Nephron (organoid): ENCODE measurements around the gene APOA5.

Experiments used
- H3K27ac Mint-ChIP-seq, 3 experiments: 2 replicates each; pipeline ENCODE4 v1.8.0; 2020; ENCODE audit warnings: mixed read lengths in 3 of 3, mild to moderate bottlenecking in 2 of 3, moderate library complexity in 1 of 3
- H3K27me3 Mint-ChIP-seq: 2 replicates; pipeline ENCODE4 v1.8.0; 2021; ENCODE audit warnings: low read depth, mild to moderate bottlenecking, moderate library complexity, mixed read lengths
- H3K36me3 Mint-ChIP-seq: 2 replicates; pipeline ENCODE4 v1.8.0; 2020; ENCODE audit warnings: low read depth, mixed read lengths
- H3K4me1 Mint-ChIP-seq: 2 replicates; pipeline ENCODE4 v1.8.0; 2020; ENCODE audit warnings: mixed read lengths
- H3K4me3 Mint-ChIP-seq, 3 experiments: 2 replicates each; pipeline ENCODE4 v1.8.0; 2020; ENCODE audit warnings: mild to moderate bottlenecking in 3 of 3, mixed read lengths in 3 of 3, moderate library complexity in 2 of 3
- H3K9me3 Mint-ChIP-seq: 2 replicates; pipeline ENCODE4 v1.8.0; 2020; ENCODE audit warnings: mixed read lengths
- TF ChIP-seq, protein P1 (sequence below), 3 experiments: fragments of 200-600 bp; sonication (generic); IDR thresholded peaks; one replicate each; pipeline ENCODE4 v1.5.0; 2021; ENCODE audit warnings: antibody characterized with exemption in 3 of 3; ENCODE audit not compliant: unreplicated experiment in 3 of 3

Gene APOA5

DNA sequence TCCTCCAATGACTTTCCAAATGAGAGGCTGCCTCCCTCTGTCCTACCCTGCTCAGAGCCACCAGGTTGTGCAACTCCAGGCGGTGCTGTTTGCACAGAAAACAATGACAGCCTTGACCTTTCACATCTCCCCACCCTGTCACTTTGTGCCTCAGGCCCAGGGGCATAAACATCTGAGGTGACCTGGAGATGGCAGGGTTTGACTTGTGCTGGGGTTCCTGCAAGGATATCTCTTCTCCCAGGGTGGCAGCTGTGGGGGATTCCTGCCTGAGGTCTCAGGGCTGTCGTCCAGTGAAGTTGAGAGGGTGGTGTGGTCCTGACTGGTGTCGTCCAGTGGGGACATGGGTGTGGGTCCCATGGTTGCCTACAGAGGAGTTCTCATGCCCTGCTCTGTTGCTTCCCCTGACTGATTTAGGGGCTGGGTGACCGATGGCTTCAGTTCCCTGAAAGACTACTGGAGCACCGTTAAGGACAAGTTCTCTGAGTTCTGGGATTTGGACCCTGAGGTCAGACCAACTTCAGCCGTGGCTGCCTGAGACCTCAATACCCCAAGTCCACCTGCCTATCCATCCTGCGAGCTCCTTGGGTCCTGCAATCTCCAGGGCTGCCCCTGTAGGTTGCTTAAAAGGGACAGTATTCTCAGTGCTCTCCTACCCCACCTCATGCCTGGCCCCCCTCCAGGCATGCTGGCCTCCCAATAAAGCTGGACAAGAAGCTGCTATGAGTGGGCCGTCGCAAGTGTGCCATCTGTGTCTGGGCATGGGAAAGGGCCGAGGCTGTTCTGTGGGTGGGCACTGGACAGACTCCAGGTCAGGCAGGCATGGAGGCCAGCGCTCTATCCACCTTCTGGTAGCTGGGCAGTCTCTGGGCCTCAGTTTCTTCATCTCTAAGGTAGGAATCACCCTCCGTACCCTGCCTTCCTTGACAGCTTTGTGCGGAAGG lies 40.9 kb upstream of the APOA5 start:
- no peaks in the 10 kb centered on the region for H3K9me3 Mint-ChIP-seq
- peaks cover 11% of the 10 kb centered on the region for H3K27me3 Mint-ChIP-seq
- H3K27ac Mint-ChIP-seq = no peak overlapping the region
- TF ChIP-seq, protein P1, sequence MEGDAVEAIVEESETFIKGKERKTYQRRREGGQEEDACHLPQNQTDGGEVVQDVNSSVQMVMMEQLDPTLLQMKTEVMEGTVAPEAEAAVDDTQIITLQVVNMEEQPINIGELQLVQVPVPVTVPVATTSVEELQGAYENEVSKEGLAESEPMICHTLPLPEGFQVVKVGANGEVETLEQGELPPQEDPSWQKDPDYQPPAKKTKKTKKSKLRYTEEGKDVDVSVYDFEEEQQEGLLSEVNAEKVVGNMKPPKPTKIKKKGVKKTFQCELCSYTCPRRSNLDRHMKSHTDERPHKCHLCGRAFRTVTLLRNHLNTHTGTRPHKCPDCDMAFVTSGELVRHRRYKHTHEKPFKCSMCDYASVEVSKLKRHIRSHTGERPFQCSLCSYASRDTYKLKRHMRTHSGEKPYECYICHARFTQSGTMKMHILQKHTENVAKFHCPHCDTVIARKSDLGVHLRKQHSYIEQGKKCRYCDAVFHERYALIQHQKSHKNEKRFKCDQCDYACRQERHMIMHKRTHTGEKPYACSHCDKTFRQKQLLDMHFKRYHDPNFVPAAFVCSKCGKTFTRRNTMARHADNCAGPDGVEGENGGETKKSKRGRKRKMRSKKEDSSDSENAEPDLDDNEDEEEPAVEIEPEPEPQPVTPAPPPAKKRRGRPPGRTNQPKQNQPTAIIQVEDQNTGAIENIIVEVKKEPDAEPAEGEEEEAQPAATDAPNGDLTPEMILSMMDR (IDR thresholded peaks at IDR 0.05; ENCODE audit: unreplicated experiment in 3 of 3) = no peak
- no peak overlapping the region for H3K4me3 Mint-ChIP-seq
- peaks cover 9% of the 10 kb centered on the region for H3K4me1 Mint-ChIP-seq
- no peaks in the 10 kb centered on the region for H3K36me3 Mint-ChIP-seq

DNA sequence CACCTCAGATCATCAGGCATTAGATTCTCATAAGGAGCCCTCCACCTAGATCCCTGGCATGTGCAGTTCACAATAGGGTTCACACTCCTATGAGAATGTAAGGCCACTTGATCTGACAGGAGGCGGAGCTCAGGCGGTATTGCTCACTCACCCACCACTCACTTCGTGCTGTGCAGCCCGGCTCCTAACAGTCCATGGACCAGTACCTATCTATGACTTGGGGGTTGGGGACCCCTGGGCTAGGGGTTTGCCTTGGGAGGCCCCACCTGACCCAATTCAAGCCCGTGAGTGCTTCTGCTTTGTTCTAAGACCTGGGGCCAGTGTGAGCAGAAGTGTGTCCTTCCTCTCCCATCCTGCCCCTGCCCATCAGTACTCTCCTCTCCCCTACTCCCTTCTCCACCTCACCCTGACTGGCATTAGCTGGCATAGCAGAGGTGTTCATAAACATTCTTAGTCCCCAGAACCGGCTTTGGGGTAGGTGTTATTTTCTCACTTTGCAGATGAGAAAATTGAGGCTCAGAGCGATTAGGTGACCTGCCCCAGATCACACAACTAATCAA lies 40.2 kb upstream of the APOA5 start:
- H3K27ac Mint-ChIP-seq = no peak overlapping the region
- no peak overlapping the region for H3K4me3 Mint-ChIP-seq
- H3K9me3 Mint-ChIP-seq = no peaks in the 10 kb centered on the region
- H3K36me3 Mint-ChIP-seq = no peaks in the 10 kb centered on the region
- TF ChIP-seq, protein P1 (IDR thresholded peaks at IDR 0.05; ENCODE audit: unreplicated experiment in 3 of 3) = no peak
- peaks cover 9% of the 10 kb centered on the region for H3K4me1 Mint-ChIP-seq
- peaks cover 11% of the 10 kb centered on the region for H3K27me3 Mint-ChIP-seq

DNA sequence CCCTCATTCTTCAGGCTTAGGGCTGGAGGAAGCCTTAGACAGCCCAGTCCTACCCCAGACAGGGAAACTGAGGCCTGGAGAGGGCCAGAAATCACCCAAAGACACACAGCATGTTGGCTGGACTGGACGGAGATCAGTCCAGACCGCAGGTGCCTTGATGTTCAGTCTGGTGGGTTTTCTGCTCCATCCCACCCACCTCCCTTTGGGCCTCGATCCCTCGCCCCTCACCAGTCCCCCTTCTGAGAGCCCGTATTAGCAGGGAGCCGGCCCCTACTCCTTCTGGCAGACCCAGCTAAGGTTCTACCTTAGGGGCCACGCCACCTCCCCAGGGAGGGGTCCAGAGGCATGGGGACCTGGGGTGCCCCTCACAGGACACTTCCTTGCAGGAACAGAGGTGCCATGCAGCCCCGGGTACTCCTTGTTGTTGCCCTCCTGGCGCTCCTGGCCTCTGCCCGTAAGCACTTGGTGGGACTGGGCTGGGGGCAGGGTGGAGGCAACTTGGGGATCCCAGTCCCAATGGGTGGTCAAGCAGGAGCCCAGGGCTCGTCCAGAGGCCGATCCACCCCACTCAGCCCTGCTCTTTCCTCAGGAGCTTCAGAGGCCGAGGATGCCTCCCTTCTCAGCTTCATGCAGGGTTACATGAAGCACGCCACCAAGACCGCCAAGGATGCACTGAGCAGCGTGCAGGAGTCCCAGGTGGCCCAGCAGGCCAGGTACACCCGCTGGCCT lies 38.7 kb upstream of the APOA5 start:
- peaks cover 11% of the 10 kb centered on the region for H3K27me3 Mint-ChIP-seq
- H3K4me1 Mint-ChIP-seq = peaks cover 2% of the 10 kb centered on the region
- H3K4me3 Mint-ChIP-seq = no peak overlapping the region
- no peaks in the 10 kb centered on the region for H3K36me3 Mint-ChIP-seq
- H3K9me3 Mint-ChIP-seq = no peaks in the 10 kb centered on the region
- TF ChIP-seq, protein P1 (IDR thresholded peaks at IDR 0.05; ENCODE audit: unreplicated experiment in 3 of 3) = no peak
- no peak overlapping the region for H3K27ac Mint-ChIP-seq

DNA sequence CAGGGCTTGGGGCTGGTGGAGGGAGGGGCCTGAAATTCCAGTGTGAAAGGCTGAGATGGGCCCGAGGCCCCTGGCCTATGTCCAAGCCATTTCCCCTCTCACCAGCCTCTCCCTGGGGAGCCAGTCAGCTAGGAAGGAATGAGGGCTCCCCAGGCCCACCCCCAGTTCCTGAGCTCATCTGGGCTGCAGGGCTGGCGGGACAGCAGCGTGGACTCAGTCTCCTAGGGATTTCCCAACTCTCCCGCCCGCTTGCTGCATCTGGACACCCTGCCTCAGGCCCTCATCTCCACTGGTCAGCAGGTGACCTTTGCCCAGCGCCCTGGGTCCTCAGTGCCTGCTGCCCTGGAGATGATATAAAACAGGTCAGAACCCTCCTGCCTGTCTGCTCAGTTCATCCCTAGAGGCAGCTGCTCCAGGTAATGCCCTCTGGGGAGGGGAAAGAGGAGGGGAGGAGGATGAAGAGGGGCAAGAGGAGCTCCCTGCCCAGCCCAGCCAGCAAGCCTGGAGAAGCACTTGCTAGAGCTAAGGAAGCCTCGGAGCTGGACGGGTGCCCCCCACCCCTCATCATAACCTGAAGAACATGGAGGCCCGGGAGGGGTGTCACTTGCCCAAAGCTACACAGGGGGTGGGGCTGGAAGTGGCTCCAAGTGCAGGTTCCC lies 38.0 kb upstream of the APOA5 start, which contains the start of gene APOC3:
TSS of gene APOC3 (plus strand) at position 383 of the 659 bp plus-strand sequence. CDS start 676 bp downstream, outside the sequence.
- TF ChIP-seq, protein P1 (IDR thresholded peaks at IDR 0.05; ENCODE audit: unreplicated experiment in 3 of 3) = no peak
- no peak within 1 kb of the TSS for H3K4me3 Mint-ChIP-seq
- H3K4me1 Mint-ChIP-seq = no peaks in the 10 kb centered on the region
- no peaks in the 10 kb centered on the region for H3K36me3 Mint-ChIP-seq
- H3K27me3 Mint-ChIP-seq = peaks cover 11% of the 10 kb centered on the region
- peak within 1 kb of the TSS in 1 of 3 experiments; percentile 30 for H3K27ac Mint-ChIP-seq
- no peaks in the 10 kb centered on the region for H3K9me3 Mint-ChIP-seq

DNA sequence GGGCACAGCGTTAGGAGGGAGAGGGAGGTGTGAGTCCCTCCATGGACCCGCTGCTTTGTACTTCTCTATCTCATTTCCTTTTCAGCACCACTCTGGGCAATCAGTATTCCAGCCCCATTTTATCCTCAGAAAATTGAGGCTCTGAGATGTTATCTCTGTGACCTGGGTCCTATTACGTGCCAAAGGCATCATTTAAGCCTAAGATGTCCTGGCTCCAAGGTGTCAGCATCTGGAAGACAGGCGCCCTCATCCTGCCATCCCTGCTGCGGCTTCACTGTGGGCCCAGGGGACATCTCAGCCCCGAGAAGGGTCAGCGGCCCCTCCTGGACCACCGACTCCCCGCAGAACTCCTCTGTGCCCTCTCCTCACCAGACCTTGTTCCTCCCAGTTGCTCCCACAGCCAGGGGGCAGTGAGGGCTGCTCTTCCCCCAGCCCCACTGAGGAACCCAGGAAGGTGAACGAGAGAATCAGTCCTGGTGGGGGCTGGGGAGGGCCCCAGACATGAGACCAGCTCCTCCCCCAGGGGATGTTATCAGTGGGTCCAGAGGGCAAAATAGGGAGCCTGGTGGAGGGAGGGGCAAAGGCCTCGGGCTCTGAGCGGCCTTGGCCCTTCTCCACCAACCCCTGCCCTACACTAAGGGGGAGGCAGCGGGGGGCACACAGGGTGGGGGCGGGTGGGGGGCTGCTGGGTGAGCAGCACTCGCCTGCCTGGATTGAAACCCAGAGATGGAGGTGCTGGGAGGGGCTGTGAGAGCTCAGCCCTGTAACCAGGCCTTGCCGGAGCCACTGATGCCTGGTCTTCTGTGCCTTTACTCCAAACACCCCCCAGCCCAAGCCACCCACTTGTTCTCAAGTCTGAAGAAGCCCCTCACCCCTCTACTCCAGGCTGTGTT lies 37.2 kb upstream of the APOA5 start:
- H3K4me3 Mint-ChIP-seq = no peak overlapping the region
- H3K4me1 Mint-ChIP-seq = no peaks in the 10 kb centered on the region

More for the DNA sequence above, 37.2 kb upstream of the APOA5 start:
- Mint-ChIP-seq H3K27ac (peak overlapping the region in 2 of 3 experiments; percentile 30 to 74), H3K9me3 (no peaks in the 10 kb centered on the region), H3K36me3 (no peaks in the 10 kb centered on the region), H3K27me3 (peaks cover 7% of the 10 kb centered on the region)
- TF ChIP-seq, protein P1 (IDR thresholded peaks at IDR 0.05; ENCODE audit: unreplicated experiment in 3 of 3) = no peak
